Measurements from ENCODE around the gene ALPL. TPM values are rescaled to one million over a fixed set of nuclear protein-coding genes. Genes with fewer than 3 reads are reported as not detected.

Gene ALPL
- total RNA-seq, 1 donor from 2014 or later = 6.6 TPM

DNA sequence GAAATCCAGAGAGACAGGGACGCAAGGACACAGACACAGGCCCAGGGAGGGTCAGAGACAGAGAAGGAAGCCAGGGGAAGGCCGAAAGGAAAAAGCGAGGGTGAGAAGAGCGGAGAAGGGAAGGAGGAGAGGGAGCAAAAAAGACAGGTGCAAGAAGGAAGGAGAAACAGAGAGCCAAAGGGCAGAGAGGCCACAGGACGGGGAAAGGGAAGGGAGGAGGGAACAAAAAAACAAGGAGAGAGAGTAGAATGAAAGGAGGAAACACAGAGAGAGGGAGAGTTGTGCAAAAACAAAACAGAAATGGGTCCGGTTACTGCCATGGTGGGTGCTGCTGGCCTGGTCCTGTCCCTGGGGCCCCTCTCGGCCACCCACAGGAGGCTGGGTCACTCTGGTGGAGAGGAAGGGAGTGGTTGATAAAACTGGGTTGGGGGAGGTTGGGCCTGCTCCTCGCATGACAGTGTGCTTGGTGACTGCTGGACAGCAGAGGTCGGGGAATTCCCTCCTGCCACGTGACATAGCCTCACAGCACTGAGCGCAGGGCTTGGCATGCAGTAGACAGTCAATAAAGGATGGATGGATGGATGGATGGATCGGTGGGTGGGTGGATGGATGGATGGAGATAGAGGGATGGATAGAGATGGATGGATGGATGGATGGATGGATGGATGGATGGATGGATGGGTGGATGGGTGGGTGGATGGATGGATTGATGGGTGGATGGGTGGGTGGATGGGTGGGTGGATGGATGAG is 95.2 kb downstream of the ALPL start:
- H3K4me3 ChIP-seq = no peak overlapping the region
- intact Hi-C loops (cut with DNase I) = no loop called here
- no peak overlapping the region for H3K27ac ChIP-seq
- no peaks in the 10 kb centered on the region for H3K9me3 ChIP-seq
- no peaks in the 10 kb centered on the region for H3K27me3 ChIP-seq
- DNase-seq (ENCODE audit: extremely low spot score in 2 of 2) = no peak
- TF ChIP-seq POLR2AphosphoS5 (IDR thresholded peaks at IDR 0.05; ENCODE audit: insufficient read depth in 1 of 2, low read depth in 1 of 2) (no peak), POLR2A (IDR thresholded peaks at IDR 0.05) (no peak), CTCF (IDR thresholded peaks at IDR 0.05) (no peak)
- no peaks in the 10 kb centered on the region for H3K36me3 ChIP-seq
- H3K4me1 ChIP-seq = no peaks in the 10 kb centered on the region

- TF ChIP-seq CTCF (IDR thresholded peaks at IDR 0.05) (no peak), POLR2A (IDR thresholded peaks at IDR 0.05) (no peak), POLR2AphosphoS5 (IDR thresholded peaks at IDR 0.05; ENCODE audit: insufficient read depth in 1 of 2, low read depth in 1 of 2) (no peak)
- DNase-seq (ENCODE audit: extremely low spot score in 2 of 2) = no peak
- intact Hi-C loops (cut with DNase I) = no loop called here
- no peaks in the 10 kb centered on the region for H3K36me3 ChIP-seq
- no peaks in the 10 kb centered on the region for H3K27me3 ChIP-seq
- no peak overlapping the region for H3K27ac ChIP-seq
- H3K4me3 ChIP-seq = no peak overlapping the region
- H3K9me3 ChIP-seq = no peaks in the 10 kb centered on the region
- no peaks in the 10 kb centered on the region for H3K4me1 ChIP-seq
These were observed 95.9 kb downstream of the ALPL start for GRCh38 chr1:21605012-21605715.

GRCh38 chr1:21605964-21606705 is 96.9 kb downstream of the ALPL start:
- intact Hi-C loops (cut with DNase I) = no loop called here

More at GRCh38 chr1:21605964-21606705, 96.9 kb downstream of the ALPL start:
- Histone ChIP-seq H3K9me3 (no peaks in the 10 kb centered on the region), H3K4me1 (no peaks in the 10 kb centered on the region), H3K36me3 (no peaks in the 10 kb centered on the region), H3K27ac (no peak overlapping the region), H3K4me3 (no peak overlapping the region), H3K27me3 (no peaks in the 10 kb centered on the region)
- no peak for TF ChIP-seq POLR2AphosphoS5 (IDR thresholded peaks at IDR 0.05; ENCODE audit: insufficient read depth in 1 of 2, low read depth in 1 of 2)
- TF ChIP-seq CTCF (IDR thresholded peaks at IDR 0.05) = no peak
- no peak for TF ChIP-seq POLR2A (IDR thresholded peaks at IDR 0.05)
- DNase-seq (ENCODE audit: extremely low spot score in 2 of 2) = no peak
